ENCODE measurements around the gene DUX4.
"Not testable (repeated sequence)": the region's sequence is repeated elsewhere in the genome, so short reads cannot be mapped to it uniquely, and the experiment has no call there.

DUX4 gene

DNA sequence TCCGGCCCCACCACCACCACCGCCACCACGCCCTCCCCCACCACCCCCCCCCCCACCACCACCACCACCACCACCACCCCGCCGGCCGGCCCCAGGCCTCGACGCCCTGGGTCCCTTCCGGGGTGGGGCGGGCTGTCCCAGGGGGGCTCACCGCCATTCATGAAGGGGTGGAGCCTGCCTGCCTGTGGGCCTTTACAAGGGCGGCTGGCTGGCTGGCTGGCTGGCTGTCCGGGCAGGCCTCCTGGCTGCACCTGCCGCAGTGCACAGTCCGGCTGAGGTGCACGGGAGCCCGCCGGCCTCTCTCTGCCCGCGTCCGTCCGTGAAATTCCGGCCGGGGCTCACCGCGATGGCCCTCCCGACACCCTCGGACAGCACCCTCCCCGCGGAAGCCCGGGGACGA, at the start of gene DUX4:
TSS of gene DUX4 (plus strand) at position 347 of the 400 bp plus-strand sequence. CDS start at position 347, 0 bp downstream.
- H3K4me3 ChIP-seq (ENCODE audit: low read depth, low read length) = not testable (repeated sequence)

DNA sequence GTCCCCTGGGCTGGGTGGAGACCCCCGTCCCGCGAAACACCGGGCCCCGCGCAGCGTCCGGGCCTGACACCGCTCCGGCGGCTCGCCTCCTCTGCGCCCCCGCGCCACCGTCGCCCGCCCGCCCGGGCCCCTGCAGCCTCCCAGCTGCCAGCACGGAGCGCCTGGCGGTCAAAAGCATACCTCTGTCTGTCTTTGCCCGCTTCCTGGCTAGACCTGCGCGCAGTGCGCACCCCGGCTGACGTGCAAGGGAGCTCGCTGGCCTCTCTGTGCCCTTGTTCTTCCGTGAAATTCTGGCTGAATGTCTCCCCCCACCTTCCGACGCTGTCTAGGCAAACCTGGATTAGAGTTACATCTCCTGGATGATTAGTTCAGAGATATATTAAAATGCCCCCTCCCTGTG, 1.9 kb downstream of the DUX4 start:
- not testable (repeated sequence) for DNase-seq (ENCODE audit: low read depth); H3K4me3 ChIP-seq (ENCODE audit: low read depth, low read length)

More for the DNA sequence above, at the start of gene DUX4:
- not testable (repeated sequence) for DNase-seq (ENCODE audit: low read depth)

- DNase-seq (ENCODE audit: low read depth) = not testable (repeated sequence)
These were observed 4.4 kb downstream of the DUX4 start for GRCh38 chr4:190177727-190178605.

DNA sequence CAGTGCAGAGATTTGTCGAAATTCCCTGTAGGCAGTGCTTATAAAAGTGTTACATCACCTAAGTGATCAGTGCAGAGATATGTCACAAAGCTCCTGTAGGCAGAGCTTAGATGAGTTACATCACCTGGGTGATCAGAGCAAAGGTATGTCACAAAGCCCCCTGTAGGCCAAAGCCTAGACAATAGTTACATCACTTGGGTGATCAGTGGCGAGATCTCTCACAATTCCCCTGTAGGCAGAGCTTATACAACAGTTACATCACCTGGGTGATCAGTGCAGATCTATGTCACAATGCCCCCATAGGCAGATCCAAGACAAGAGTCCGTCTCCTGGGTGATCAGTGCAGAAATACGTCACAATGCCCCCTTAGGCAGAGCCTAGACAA, 5.0 kb downstream of the DUX4 start:
- not testable (repeated sequence) for H3K4me3 ChIP-seq (ENCODE audit: low read depth, low read length); DNase-seq (ENCODE audit: low read depth)

More at GRCh38 chr4:190177727-190178605, 4.4 kb downstream of the DUX4 start:
- not testable (repeated sequence) for H3K4me3 ChIP-seq (ENCODE audit: low read depth, low read length)

- DNase-seq (ENCODE audit: low read depth); H3K4me3 ChIP-seq (ENCODE audit: low read depth, low read length): not testable (repeated sequence)
These were observed 5.6 kb downstream of the DUX4 start for GRCh38 chr4:190179030-190179739.

DNA sequence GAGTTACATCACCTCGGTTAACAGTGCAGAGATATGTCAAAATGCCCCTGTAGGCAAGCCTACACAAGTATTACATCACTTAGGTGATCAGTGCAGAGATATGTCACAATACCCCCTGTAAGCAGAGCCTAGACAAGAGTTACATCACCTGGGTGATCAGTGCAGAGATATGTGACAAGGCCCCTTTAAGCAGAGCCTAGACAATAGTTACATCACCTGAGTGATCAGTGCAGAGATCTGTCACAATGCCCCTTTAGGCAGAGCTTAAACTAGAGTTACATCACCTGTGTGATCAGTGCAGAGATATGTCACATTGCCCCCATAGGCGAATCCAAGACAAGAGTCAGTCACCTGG, 6.1 kb downstream of the DUX4 start:
- DNase-seq (ENCODE audit: low read depth) = peak; percentile 0

DNA sequence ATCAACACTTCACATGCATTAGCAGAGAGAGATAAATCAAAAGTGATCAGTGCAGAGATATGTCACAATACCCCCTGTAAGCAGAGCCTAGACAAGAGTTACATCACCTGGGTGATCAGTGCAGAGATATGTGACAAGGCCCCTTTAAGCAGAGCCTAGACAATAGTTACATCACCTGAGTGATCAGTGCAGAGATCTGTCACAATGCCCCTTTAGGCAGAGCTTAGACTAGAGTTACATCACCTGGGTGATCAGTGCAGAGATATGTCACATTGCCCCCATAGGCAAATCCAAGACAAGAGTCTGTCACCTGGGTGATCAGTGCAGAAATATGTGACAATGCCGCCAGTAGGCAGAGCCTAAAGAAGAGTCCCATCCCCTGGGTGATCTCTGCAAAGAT, 7.4 kb downstream of the DUX4 start:
- DNase-seq (ENCODE audit: low read depth); H3K4me3 ChIP-seq (ENCODE audit: low read depth, low read length): not testable (repeated sequence)

More for the DNA sequence above, 6.1 kb downstream of the DUX4 start:
- not testable (repeated sequence) for H3K4me3 ChIP-seq (ENCODE audit: low read depth, low read length)

DNA sequence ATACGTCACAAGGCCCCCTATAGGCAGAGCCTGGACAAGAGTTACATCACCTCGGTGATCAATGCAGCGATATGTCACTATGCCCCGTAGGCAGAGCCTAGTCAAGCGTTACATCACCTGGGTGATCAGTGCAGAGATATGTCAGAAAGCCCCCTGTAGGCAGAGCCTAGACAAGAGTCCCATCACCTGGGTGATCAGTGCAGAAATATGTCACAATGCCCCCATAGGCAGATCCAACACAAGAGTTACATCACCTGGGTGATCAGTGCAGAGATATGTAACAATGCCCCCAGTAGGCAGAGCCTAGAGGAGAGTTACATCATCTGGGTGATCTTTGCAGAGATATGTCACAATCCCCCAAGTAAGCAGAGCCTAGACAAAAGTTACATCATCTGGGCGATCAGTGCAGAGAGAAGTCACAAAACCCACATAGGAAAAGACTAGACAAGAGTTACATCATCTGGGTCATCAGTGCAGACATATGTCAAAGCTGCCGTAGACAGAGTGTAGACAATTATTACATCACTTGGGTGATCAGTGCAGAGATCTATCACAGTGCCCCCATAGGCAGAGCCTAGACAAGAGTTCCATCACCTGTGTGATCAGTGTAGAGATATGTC, 8.0 kb downstream of the DUX4 start:
- DNase-seq (ENCODE audit: low read depth); H3K4me3 ChIP-seq (ENCODE audit: low read depth, low read length): not testable (repeated sequence)

DNA sequence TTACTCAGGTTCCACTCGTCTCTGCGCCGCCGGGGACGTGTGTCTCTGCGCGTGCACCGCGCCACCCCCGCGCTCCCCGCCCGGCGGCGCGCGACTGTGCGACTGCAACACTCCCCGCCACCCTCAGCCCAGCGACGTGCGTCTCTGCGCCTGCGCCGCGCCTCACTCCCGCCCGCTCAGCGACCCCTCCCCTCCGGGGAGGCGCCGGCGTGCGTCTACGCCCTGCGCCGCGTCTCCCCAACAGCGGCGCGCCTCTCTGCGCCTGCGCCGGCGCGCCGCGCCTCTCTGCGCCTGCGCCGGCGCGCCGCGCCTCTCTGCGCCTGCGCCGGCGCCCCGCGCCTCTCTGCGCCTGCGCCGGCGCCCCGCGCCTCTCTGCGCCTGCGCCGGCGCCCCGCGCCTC, 29.9 kb downstream of the DUX4 start:
- H3K4me3 ChIP-seq (ENCODE audit: low read depth, low read length); DNase-seq (ENCODE audit: low read depth): not testable (repeated sequence)
